Astrocyte (in vitro differentiated cells and primary cell): ENCODE data around the gene EXOC3L2.

ENCODE experiments used
- EZH2 ChIP-seq: IDR thresholded peaks from 2 replicates; pipeline ENCODE4 v1.6.1; 2012; ENCODE audit warnings: mild to moderate bottlenecking, low read length, inconsistent platforms; ENCODE audit not compliant: insufficient read depth
- TF ChIP-seq, protein P1 (sequence below): IDR thresholded peaks from 2 replicates; pipeline ENCODE4 v1.5.1; 2011; ENCODE audit warnings: low read depth, mild to moderate bottlenecking, inconsistent platforms, low read length, moderate library complexity; ENCODE audit not compliant: insufficient read depth

DNA sequence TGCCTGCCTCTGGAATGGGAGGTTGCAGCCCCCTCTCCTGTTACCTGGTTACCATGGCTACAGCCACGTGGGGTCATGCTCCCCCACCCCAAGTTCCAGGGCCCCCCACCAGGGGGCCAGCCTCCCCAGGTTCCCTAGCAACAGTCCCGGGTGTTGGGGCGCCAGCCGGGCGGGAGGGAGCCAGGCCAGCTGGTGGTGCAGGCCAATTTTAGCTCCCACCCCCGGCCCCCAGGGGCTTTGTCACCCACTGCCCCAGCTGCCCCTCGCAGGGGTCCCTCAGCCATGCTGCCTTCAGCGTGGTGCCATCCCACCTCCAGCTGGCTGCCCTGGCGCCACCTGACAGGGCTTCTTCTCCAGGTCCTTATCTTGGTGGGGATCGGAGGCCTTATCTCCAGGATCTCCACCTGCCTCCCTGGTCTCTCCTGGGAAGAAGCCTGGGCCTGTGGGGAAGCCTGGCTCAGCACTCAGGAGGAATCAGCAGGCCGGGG, 8.9 kb upstream of the EXOC3L2 start:
- TF ChIP-seq, protein P1, sequence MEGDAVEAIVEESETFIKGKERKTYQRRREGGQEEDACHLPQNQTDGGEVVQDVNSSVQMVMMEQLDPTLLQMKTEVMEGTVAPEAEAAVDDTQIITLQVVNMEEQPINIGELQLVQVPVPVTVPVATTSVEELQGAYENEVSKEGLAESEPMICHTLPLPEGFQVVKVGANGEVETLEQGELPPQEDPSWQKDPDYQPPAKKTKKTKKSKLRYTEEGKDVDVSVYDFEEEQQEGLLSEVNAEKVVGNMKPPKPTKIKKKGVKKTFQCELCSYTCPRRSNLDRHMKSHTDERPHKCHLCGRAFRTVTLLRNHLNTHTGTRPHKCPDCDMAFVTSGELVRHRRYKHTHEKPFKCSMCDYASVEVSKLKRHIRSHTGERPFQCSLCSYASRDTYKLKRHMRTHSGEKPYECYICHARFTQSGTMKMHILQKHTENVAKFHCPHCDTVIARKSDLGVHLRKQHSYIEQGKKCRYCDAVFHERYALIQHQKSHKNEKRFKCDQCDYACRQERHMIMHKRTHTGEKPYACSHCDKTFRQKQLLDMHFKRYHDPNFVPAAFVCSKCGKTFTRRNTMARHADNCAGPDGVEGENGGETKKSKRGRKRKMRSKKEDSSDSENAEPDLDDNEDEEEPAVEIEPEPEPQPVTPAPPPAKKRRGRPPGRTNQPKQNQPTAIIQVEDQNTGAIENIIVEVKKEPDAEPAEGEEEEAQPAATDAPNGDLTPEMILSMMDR = no peak
- no peak for TF ChIP-seq EZH2
